Measurements from ENCODE around the gene PACRGL.
"Not testable (repeated sequence)": the region's sequence is repeated elsewhere in the genome, so short reads cannot be mapped to it uniquely, and the experiment has no call there.

Gene PACRGL

DNA sequence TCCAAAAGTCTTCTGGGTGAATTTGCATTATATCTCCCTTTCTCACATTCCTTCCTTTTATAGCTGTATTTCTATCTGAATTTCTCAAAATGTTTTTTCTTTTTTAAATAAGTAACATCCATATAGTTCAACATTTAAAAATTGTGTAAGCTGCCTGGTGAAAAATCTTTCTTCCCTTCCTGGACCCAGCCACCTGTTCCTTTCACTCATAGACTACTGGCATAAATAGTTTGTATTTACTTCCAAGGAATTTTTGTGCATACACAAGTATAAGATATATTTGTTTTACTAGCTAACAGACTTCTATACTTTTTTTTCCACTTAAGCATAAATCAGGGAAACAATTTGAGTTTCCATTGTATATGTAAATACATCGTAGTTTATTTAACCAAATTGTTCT lies 35.7 kb downstream of the PACRGL start:
- no peak overlapping the region for H3K9ac ChIP-seq (ENCODE audit: low read length)
- peaks cover 30% of the 10 kb centered on the region for H3K36me3 ChIP-seq (ENCODE audit: insufficient read depth, low read length)

DNA sequence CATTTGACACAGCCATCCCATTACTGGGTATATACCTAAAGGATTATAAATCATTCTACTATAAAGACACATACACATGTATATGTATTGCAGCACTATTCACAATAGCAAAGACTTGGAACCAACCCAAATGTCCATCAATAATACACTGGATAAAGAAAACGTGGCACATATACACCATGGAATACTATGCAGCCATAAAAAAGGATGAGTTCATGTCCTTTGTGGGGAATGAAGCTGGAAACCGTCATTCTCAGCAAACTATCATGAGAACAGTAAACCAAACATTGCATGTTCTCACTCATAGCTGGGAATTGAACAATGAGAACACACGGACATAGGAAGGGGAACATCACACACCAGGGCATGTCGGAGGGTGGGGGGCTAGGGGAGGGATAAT lies 45.7 kb downstream of the PACRGL start:
- H3K4me1 ChIP-seq (ENCODE audit: insufficient read depth, low read length); H3K9me3 ChIP-seq (ENCODE audit: low read length); H3K4me3 ChIP-seq (ENCODE audit: low read depth in 1 of 2, low read length in 2 of 2); H3K36me3 ChIP-seq (ENCODE audit: insufficient read depth, low read length); H3K9ac ChIP-seq (ENCODE audit: low read length); H3K27me3 ChIP-seq (ENCODE audit: control insufficient read depth in 1 of 2, insufficient read depth in 2 of 2, low read length in 2 of 2); H3K27ac ChIP-seq (ENCODE audit: low read depth, low read length): not testable (repeated sequence)

More for the DNA sequence above, 35.7 kb downstream of the PACRGL start:
- no peaks in the 10 kb centered on the region for H3K27me3 ChIP-seq (ENCODE audit: control insufficient read depth in 1 of 2, insufficient read depth in 2 of 2, low read length in 2 of 2)
- H3K9me3 ChIP-seq (ENCODE audit: low read length): no peaks in the 10 kb centered on the region
- no peak overlapping the region for H3K27ac ChIP-seq (ENCODE audit: low read depth, low read length)
- no peaks in the 10 kb centered on the region for H3K4me1 ChIP-seq (ENCODE audit: insufficient read depth, low read length)
- H3K4me3 ChIP-seq (ENCODE audit: low read depth in 1 of 2, low read length in 2 of 2): no peak overlapping the region

DNA sequence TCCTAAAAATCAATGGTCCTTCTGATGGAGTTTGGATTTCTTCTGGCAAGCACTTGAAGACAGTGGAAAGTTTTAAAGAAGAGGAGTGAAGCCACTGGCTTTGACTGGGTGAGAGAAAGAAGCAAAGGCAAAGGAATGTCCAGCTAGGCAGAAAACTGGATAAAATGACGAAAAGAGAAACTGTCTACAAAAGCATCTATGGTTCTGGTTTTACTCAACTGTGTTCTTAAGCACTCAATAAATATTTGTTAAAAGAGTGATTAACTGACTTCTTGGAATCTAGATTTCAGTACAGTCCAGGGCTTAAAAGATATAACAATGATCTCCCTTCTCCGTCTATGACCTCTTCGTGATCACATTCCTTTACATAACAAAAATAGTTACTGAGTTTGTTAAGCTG lies 52.4 kb downstream of the PACRGL start:
- H3K4me1 ChIP-seq (ENCODE audit: insufficient read depth, low read length): no peaks in the 10 kb centered on the region
- H3K36me3 ChIP-seq (ENCODE audit: insufficient read depth, low read length): no peaks in the 10 kb centered on the region
- no peak overlapping the region for H3K4me3 ChIP-seq (ENCODE audit: low read depth in 1 of 2, low read length in 2 of 2)
- H3K9me3 ChIP-seq (ENCODE audit: low read length): no peaks in the 10 kb centered on the region
- H3K27me3 ChIP-seq (ENCODE audit: control insufficient read depth in 1 of 2, insufficient read depth in 2 of 2, low read length in 2 of 2): no peaks in the 10 kb centered on the region
- H3K9ac ChIP-seq (ENCODE audit: low read length): no peak overlapping the region
- H3K27ac ChIP-seq (ENCODE audit: low read depth, low read length): no peak overlapping the region

DNA sequence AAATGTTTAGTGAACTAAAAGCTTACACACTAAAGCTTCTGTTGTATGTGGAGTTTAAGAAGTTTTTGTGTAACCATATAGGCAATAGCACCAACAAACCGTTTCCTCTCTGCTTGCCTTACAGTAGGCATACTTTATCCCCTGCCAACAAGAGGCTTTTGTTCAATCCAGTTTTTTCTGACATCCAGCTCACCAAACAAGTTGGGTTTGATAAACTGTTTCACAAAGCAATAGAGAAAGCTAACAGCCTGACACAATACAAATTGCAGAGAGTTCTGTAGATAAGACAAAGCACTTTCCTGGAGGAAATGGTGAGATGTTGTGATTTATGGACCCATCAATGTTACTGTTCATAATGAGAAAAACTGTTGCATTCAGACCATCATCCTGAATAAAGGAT lies 53.8 kb downstream of the PACRGL start:
- Histone ChIP-seq H3K4me3 (ENCODE audit: low read depth in 1 of 2, low read length in 2 of 2) (no peak overlapping the region), H3K9ac (ENCODE audit: low read length) (no peak overlapping the region), H3K27ac (ENCODE audit: low read depth, low read length) (no peak overlapping the region), H3K9me3 (ENCODE audit: low read length) (no peaks in the 10 kb centered on the region), H3K27me3 (ENCODE audit: control insufficient read depth in 1 of 2, insufficient read depth in 2 of 2, low read length in 2 of 2) (no peaks in the 10 kb centered on the region), H3K4me1 (ENCODE audit: insufficient read depth, low read length) (no peaks in the 10 kb centered on the region), H3K36me3 (ENCODE audit: insufficient read depth, low read length) (no peaks in the 10 kb centered on the region)

DNA sequence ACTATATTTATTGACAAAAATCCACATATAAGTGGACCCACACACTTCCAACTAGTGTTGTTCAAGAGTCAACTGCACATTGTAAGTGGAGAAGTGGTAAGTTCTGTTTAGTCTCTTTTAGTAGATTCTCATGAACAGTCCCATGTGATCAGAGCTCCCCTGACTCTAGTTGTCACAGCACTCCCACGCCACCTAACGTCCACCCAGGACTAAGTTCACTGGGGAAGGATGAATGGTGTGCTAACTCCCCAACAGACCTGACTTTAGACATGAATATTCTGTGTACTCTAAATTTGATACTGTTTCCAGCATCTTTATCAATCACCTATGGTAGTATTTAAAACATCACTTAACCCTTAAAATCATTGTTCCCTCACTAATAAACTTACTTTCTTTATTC lies 59.8 kb downstream of the PACRGL start:
- no peaks in the 10 kb centered on the region for H3K4me1 ChIP-seq (ENCODE audit: insufficient read depth, low read length)
- H3K9me3 ChIP-seq (ENCODE audit: low read length): no peaks in the 10 kb centered on the region
- no peak overlapping the region for H3K27ac ChIP-seq (ENCODE audit: low read depth, low read length)
- no peak overlapping the region for H3K4me3 ChIP-seq (ENCODE audit: low read depth in 1 of 2, low read length in 2 of 2)
- H3K36me3 ChIP-seq (ENCODE audit: insufficient read depth, low read length): no peaks in the 10 kb centered on the region
- no peak overlapping the region for H3K9ac ChIP-seq (ENCODE audit: low read length)
- no peaks in the 10 kb centered on the region for H3K27me3 ChIP-seq (ENCODE audit: control insufficient read depth in 1 of 2, insufficient read depth in 2 of 2, low read length in 2 of 2)

DNA sequence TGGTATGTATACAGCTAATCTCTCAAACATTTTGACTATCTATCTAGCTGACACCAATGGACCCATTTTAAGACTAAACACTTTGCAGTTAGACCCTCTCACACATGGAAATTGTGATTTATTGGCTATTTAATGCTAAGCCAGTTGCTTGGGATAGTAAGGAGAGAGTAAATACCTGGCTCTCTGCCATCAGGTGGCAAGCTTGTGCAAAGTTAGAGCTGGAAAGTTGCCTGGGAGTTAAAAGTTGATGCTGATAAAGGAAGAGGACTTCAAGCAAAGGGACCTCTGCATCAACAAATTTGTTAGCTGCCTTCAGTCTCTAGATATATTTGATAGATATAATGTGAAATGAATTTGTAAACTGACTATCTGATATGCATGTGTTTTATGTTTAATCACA lies 61.1 kb downstream of the PACRGL start:
- Histone ChIP-seq H3K27ac (ENCODE audit: low read depth, low read length) (no peak overlapping the region), H3K27me3 (ENCODE audit: control insufficient read depth in 1 of 2, insufficient read depth in 2 of 2, low read length in 2 of 2) (no peaks in the 10 kb centered on the region), H3K36me3 (ENCODE audit: insufficient read depth, low read length) (no peaks in the 10 kb centered on the region), H3K9me3 (ENCODE audit: low read length) (no peaks in the 10 kb centered on the region), H3K4me3 (ENCODE audit: low read depth in 1 of 2, low read length in 2 of 2) (no peak overlapping the region), H3K9ac (ENCODE audit: low read length) (no peak overlapping the region), H3K4me1 (ENCODE audit: insufficient read depth, low read length) (no peaks in the 10 kb centered on the region)

DNA sequence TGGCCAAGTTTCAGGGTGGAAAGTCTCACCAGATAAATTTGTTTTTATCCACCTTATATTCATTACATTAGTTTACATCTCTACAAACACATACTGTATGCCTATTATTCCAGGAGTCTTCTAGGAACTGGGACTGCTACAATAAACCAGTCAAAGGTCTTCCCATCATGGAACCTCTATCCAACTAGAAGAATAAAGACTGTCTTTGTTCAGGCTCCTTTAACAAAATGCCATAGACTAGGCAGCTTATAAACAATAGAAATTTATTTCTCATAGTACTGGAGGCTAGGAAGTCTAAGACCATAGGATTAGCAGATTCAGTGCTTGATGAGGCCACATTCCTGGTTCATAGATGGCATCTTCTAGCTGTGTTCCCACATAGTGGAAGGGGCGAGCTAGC lies 61.6 kb downstream of the PACRGL start:
- H3K9ac ChIP-seq (ENCODE audit: low read length): no peak overlapping the region
- H3K27me3 ChIP-seq (ENCODE audit: control insufficient read depth in 1 of 2, insufficient read depth in 2 of 2, low read length in 2 of 2): no peaks in the 10 kb centered on the region
- no peak overlapping the region for H3K27ac ChIP-seq (ENCODE audit: low read depth, low read length)
- no peaks in the 10 kb centered on the region for H3K9me3 ChIP-seq (ENCODE audit: low read length)
- no peaks in the 10 kb centered on the region for H3K36me3 ChIP-seq (ENCODE audit: insufficient read depth, low read length)
- H3K4me1 ChIP-seq (ENCODE audit: insufficient read depth, low read length): no peaks in the 10 kb centered on the region
- H3K4me3 ChIP-seq (ENCODE audit: low read depth in 1 of 2, low read length in 2 of 2): no peak overlapping the region

DNA sequence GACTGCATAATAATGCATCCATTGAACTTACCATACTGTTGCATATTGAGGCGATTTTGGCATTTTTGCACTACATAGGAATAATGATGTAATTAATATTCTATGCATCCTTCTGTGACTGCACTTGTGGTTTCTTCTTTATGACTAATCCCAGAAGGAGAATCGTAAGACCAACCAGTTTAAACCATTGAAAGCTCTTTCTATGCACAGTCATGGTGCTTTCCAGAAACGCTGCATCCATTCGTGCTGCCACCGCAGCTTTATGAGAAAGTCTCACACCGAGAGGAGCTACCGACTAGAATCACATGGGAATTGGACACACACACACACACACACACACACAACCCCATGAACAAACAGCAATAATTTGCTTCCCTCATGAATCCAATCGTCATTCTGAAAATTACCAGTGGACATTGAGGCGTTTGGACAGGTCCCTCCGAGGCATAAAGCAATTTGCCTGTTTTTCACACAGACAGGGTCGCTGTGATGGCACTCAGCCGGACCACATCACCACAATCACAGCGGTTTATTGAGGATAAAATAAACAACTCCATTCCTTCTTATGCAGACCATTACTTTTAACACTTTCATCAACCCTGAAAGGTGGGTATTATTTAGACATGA lies 64.2 kb downstream of the PACRGL start:
- H3K9ac ChIP-seq (ENCODE audit: low read length): no peak overlapping the region

DNA sequence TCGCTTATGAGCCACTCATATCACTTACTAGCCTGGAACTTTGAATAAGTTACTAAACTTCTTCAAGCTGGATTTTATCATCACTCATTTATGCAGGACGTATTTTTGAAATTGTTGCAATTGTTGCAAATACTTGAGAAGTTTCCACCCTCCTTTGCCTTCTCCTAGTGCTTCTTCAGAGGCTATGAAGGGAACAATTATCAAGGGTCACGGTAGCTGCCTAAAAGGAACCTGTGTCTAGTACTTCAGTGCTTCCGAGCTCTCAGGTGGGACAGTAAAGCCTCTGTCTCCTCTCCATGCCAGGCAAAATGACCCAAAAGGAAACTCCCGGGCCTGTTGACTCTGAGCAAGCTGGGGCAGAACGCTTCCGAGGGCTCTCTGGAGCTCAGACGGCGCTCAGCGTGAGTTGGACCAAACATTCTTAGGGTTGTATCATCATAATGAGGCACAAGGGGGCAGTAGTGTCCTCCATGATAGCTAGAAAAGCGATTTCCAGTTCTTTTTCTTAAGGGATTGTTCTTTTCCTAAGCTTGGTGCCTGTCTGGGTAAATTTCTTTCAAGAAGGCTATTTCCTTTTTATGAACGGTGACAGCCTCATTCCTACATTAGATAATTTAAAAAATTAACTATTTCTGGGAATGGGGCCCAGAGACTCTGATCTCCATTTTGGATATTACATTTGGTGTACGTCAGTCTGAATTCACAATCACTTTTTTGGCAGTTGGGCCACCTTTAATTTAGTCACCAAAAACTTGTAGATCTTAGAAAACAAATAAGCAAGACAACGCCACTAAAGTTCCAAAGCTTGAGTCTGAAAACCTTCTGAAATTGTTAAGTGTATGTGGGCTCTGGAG lies 73.1 kb downstream of the PACRGL start:
- no peak overlapping the region for H3K4me3 ChIP-seq (ENCODE audit: low read depth in 1 of 2, low read length in 2 of 2)
- H3K9ac ChIP-seq (ENCODE audit: low read length): no peak overlapping the region
- no peaks in the 10 kb centered on the region for H3K36me3 ChIP-seq (ENCODE audit: insufficient read depth, low read length)
- no peak overlapping the region for H3K27ac ChIP-seq (ENCODE audit: low read depth, low read length)
- H3K27me3 ChIP-seq (ENCODE audit: control insufficient read depth in 1 of 2, insufficient read depth in 2 of 2, low read length in 2 of 2): no peaks in the 10 kb centered on the region
- no peaks in the 10 kb centered on the region for H3K9me3 ChIP-seq (ENCODE audit: low read length)
- H3K4me1 ChIP-seq (ENCODE audit: insufficient read depth, low read length): peaks cover 15% of the 10 kb centered on the region

More for the DNA sequence above, 64.2 kb downstream of the PACRGL start:
- Histone ChIP-seq H3K36me3 (ENCODE audit: insufficient read depth, low read length) (no peaks in the 10 kb centered on the region), H3K4me3 (ENCODE audit: low read depth in 1 of 2, low read length in 2 of 2) (no peak overlapping the region), H3K9me3 (ENCODE audit: low read length) (no peaks in the 10 kb centered on the region), H3K4me1 (ENCODE audit: insufficient read depth, low read length) (no peaks in the 10 kb centered on the region), H3K27me3 (ENCODE audit: control insufficient read depth in 1 of 2, insufficient read depth in 2 of 2, low read length in 2 of 2) (no peaks in the 10 kb centered on the region), H3K27ac (ENCODE audit: low read depth, low read length) (no peak overlapping the region)

DNA sequence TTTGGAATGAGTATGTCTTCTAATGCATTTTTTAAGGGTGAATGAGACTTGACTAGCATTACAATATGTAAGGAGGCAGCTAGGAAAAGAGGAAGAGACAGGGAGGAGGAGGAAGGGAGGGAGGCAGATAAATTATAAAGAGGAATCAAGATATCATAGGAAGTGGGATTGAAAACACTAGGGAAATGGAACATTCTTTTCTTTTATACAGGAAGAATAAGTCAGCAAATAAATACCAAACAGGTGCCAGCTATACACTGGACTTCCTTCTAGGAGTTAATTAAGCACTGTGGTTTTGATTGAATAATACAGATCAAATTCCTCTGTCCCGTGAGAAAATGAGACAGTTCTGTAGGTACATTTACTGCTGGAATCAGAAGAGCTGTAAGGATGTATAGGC lies 78.6 kb downstream of the PACRGL start:
- Histone ChIP-seq H3K27ac (ENCODE audit: low read depth, low read length) (no peak overlapping the region), H3K9ac (ENCODE audit: low read length) (no peak overlapping the region), H3K4me1 (ENCODE audit: insufficient read depth, low read length) (peaks cover 11% of the 10 kb centered on the region), H3K36me3 (ENCODE audit: insufficient read depth, low read length) (no peaks in the 10 kb centered on the region), H3K9me3 (ENCODE audit: low read length) (no peaks in the 10 kb centered on the region), H3K27me3 (ENCODE audit: control insufficient read depth in 1 of 2, insufficient read depth in 2 of 2, low read length in 2 of 2) (no peaks in the 10 kb centered on the region), H3K4me3 (ENCODE audit: low read depth in 1 of 2, low read length in 2 of 2) (no peak overlapping the region)

DNA sequence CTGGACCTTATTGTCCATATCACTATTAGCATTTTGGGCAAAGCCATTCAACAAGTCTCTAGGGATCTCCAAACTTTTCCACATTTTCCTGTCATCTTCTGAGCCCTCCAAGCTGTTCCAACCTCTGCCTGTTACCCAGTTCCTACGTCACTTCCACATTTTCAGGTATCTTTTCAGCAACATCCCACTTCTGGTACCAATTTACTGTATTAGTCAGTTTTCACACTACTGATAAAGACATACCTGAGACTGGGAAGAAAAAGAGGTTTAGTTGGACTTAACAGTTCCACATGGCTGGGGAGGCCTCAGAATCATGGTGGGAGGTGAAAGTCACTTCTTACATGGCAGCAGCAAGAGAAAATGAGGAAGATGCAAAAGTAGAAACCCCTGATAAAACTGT lies 82.9 kb downstream of the PACRGL start:
- not testable (repeated sequence) for H3K36me3 ChIP-seq (ENCODE audit: insufficient read depth, low read length); H3K27me3 ChIP-seq (ENCODE audit: control insufficient read depth in 1 of 2, insufficient read depth in 2 of 2, low read length in 2 of 2); H3K9ac ChIP-seq (ENCODE audit: low read length); H3K9me3 ChIP-seq (ENCODE audit: low read length); H3K4me1 ChIP-seq (ENCODE audit: insufficient read depth, low read length); H3K27ac ChIP-seq (ENCODE audit: low read depth, low read length); H3K4me3 ChIP-seq (ENCODE audit: low read depth in 1 of 2, low read length in 2 of 2)

Measured in muscle layer of colon (tissue), 2 donors.